ENCODE data around the gene ZNF281. TPM values are rescaled to one million over a fixed set of nuclear protein-coding genes. Genes with fewer than 3 reads are reported as not detected.
"Not testable (repeated sequence)": the region's sequence is repeated elsewhere in the genome, so short reads cannot be mapped to it uniquely, and the experiment has no call there.

ZNF281 gene
- total RNA-seq, 1 donor from 2014 or later, result 44.1 TPM

DNA sequence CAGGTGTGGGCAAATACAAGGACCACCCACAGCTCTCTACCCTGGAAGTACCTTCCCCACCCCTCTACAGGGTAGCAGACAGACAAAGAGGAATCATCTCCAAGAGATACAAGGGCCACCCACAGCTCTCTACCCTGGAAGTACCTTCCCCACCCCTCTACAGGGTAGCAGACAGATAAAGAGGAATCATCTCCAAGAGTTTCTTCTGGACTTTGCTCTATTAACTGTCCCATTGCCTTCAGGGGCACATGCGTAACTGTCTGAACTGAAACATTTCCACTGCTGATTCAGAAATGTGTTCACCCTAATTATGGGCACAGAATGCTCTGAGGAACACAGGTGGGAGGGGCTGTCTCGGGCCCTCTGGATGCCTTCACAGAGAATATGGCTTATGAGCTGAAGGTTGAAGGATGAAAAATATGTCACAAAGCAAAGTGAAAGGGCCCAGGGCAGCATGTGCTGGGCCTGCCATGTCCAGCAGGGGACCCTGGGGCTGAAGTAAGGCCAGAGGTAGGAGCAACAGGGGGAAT, 43.9 kb downstream of the ZNF281 start:
- no peak for DNase-seq (ENCODE audit: low spot score)

DNA sequence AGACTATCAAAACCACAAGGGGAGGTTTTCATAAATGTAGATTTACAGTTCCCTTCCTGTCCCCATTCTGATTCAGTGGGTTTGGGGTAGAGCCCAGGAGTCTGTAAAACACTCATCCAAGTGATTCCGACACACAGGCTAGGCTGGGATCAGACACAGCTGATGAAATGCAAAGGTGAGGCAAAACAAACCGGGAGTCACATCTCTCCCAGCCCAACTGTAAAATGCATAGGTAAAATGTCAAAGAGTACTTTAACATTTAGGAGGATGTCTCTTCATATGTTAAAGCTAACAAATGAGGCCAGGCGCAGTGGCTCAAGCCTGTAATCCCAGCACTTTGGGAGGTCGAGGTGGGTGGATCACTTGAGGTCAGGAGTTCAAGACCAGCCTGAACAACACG, 45.0 kb downstream of the ZNF281 start:
- no peak for DNase-seq (ENCODE audit: low spot score)

DNA sequence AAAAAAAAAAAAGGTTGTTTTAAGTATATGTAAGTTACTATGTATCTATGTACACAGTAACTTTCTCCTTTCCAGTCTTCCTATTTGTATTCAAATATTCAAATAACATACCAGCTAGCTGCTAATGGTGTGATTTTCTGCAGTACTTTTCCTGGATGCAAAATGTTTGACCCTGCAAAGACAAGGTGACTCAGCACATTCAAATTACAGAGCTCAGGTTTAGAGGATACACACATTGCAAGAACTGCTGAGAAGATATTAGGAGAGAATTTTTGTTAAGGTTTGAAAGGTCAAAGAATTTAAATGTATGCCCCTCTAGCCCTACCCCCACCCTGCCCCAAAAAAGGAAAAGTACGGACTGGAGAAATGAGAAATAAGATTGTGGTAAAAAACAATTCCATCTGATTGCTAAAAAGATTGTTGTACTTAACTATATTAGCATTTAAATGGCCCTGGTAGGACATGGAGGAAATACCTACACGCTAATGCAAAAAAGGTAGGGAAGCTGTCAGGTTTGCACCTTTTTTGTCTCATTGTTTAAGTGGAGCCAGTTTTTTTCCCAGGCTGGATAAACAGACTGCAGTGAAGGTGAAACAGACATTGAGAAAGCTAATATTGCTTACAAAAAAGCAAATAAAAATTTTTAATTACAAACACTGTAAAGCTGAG, 45.6 kb downstream of the ZNF281 start:
- no peak for DNase-seq (ENCODE audit: low spot score)

DNA sequence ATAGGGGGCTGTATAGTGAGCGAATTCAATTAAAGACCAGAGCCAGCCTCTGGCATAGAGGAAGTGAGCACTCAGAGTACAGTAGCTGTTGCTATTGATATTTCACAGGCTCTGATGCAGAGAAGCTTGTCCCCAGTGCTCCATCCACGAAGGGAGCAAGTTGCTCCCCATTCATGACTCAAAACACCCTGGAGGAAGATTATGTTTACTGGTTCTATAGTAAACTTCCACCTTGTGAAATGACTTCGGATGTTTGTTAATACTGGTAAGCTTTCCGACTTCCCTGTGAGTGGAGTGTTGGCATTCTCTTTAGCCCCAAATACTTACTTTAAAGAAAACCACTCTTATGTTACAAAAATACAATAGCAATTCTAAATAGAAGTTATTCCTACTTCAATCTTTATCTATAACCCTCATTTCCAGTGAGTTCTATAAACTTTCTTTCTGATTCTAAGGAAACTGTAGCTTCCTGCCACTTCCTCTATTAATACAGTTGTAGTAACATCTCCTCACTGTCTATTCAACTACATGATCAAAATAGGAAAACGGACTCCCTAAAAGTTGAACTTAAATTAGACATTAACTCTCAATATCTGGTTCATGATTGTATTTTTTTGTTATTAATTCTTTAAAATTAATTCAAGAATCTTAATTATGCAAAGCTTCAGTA, 46.4 kb downstream of the ZNF281 start:
- DNase-seq (ENCODE audit: low spot score), result no peak

DNA sequence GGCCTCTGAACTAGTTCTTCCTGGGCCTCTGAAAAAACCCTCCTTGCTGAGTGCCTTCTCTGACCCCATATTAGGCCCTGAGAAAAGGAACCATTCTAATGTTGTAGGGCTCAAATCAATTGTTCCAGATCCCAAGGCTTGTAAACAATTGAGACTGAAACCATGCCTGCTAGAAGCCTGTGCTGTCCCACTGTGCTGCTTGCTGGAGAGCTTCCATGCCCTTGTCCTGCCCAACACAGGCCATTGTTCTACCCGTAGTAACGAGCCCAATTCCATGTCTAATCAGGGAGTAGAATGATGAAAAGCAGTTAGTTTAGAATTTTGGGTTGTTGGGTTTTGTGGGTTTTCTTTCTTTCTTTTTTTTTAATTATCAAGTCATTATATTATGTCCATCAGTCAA, 47.4 kb downstream of the ZNF281 start:
- no peak for DNase-seq (ENCODE audit: low spot score)

DNA sequence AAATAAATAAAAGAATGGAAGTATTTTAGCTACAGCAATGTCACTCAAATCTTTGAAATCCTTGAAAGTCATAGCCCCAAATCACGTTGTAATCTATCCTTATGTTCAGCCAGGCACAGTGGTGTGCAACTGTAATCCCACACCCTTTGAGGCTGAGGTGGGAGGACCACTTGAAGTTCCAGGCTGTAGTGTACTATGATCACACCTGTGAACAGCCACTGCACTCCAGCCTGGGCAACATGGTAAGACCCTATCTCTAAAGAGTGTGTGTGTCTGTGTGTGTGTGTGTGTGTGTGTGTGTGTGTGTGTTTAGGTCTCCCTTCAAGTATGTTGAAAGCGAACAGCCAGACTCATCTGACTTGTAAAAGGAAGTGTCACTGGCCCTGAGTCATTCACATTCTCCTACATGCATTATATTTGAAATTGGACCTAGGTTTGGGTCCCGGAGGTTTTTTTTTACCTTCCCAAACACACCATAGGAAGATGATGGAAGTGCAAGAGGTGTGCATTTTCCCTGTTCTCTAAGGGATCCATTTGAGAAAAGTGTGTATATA, 50.1 kb downstream of the ZNF281 start:
- no peak for DNase-seq (ENCODE audit: low spot score)

DNA sequence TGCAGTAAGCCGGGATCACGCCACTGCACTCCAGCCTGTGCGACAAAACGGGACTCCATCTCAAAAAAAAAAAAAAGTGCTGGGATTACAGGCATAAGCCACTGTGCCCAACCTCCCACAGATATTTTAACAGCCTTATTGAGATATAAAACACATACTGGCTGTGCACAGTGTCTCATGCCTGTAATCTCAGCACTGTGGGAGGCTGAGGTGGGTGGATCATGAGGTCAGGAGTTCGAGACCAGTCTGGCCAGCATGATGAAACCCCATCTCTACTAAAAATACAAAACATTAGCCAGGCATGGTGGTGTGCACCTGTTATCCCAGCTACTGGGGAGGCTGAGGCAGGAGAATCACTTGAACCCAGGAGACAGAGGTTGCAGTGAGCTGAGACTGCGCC, 51.9 kb downstream of the ZNF281 start:
- not testable (repeated sequence) for DNase-seq (ENCODE audit: low spot score)

DNA sequence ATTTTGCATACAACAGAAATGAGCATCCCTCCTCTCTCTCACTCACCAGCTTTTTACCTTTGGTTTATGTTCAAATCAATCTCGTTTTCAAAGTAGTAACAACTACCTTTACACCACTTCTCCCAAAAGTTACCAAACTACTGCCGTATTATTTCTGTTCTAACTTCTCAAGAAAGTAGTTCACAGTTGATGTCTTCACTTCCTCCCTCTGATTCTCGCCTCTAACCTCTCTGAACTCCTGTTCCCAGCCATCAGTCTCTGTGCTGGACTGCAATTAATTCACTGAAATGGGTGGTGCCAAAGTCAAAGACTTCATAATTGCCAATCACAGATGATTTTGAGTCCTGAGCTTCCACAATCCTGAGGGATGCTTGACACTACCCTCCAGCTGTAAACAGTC, 54.0 kb downstream of the ZNF281 start:
- no peak for DNase-seq (ENCODE audit: low spot score)

Other genes with a start within 250 kb of the ZNF281 start
- gene KIF14, start 210.7 kb upstream of the ZNF281 start, total RNA-seq (ENCODE audit: insufficient read depth, low replicate concordance), result 1.2 TPM

Data from umbilical cord (tissue), 2 donors.